HepG2 (cell line): Measurements from ENCODE around the gene ZNF740. TPM values are rescaled to one million over a fixed set of nuclear protein-coding genes. Genes with fewer than 3 reads are reported as not detected.

Source experiments
- ARNT2 ChIP-seq: sonication (generic); formaldehyde crosslinking; IDR thresholded peaks from 2 replicates; pipeline ENCODE4 v1.8.0; 2022; ENCODE audit warnings: mild to moderate bottlenecking, low read depth, missing genetic modification reagents, moderate library complexity
- CERS6 ChIP-seq: sonication (generic); formaldehyde crosslinking; IDR thresholded peaks from 2 replicates; pipeline ENCODE4 v1.5.0; 2020; ENCODE audit warnings: missing genetic modification reagents
- HDAC1 ChIP-seq: sonication (generic); formaldehyde crosslinking; IDR thresholded peaks from 2 replicates; pipeline ENCODE4 v1.5.1; 2020; ENCODE audit warnings: mild to moderate bottlenecking, missing genetic modification reagents
- JUNB ChIP-seq: sonication (generic); formaldehyde crosslinking; IDR thresholded peaks from 2 replicates; pipeline ENCODE4 v1.8.0; 2022; ENCODE audit warnings: missing genetic modification reagents, mild to moderate bottlenecking, borderline replicate concordance
- RFXANK ChIP-seq: IDR thresholded peaks from 2 replicates; pipeline ENCODE4 v1.6.1; 2016
- SOX6 ChIP-seq, 2 experiments: fragments of 450-650 bp in 1 of 2; sonication (generic) in 1 of 2; formaldehyde crosslinking in 1 of 2; IDR thresholded peaks; 2 replicates each; pipeline versions ENCODE4 v1.4.0 to v1.6.1; 2017 to 2020; ENCODE audit warnings: antibody characterized with exemption in 1 of 2, mild to moderate bottlenecking in 1 of 2, missing genetic modification reagents in 1 of 2
- ZBTB7A ChIP-seq: sonication (generic); formaldehyde crosslinking; IDR thresholded peaks from 2 replicates; pipeline ENCODE4 v1.8.0; 2022; ENCODE audit warnings: mild to moderate bottlenecking, missing genetic modification reagents
- ZBTB7B ChIP-seq: sonication (generic); formaldehyde crosslinking; IDR thresholded peaks from 2 replicates; pipeline ENCODE4 v1.4.0; 2020; ENCODE audit warnings: missing genetic modification reagents
- ZC3H13 ChIP-seq: sonication (generic); formaldehyde crosslinking; IDR thresholded peaks from 2 replicates; pipeline ENCODE4 v1.8.1; 2023; ENCODE audit warnings: mild to moderate bottlenecking, missing genetic modification reagents, moderate library complexity
- ZNF234 ChIP-seq: sonication (generic); formaldehyde crosslinking; conservative IDR thresholded peaks from 2 replicates; pipeline ENCODE4 v1.5.1; 2020; ENCODE audit warnings: mild to moderate bottlenecking, missing genetic modification reagents
- ZNF484 ChIP-seq: sonication (generic); formaldehyde crosslinking; IDR thresholded peaks from 2 replicates; pipeline ENCODE4 v1.5.1; 2020; ENCODE audit warnings: mild to moderate bottlenecking, low read depth, missing genetic modification reagents, borderline replicate concordance
- ZNF691 ChIP-seq: sonication (generic); formaldehyde crosslinking; IDR thresholded peaks from 2 replicates; pipeline ENCODE4 v1.4.0; 2020; ENCODE audit warnings: missing genetic modification reagents, low read depth, mild to moderate bottlenecking, borderline replicate concordance
- ZNF713 ChIP-seq: sonication (generic); formaldehyde crosslinking; IDR thresholded peaks from 2 replicates; pipeline ENCODE4 v1.4.0; 2020; ENCODE audit warnings: mild to moderate bottlenecking, missing genetic modification reagents
- polyA plus RNA-seq, 8 experiments: library from polyadenylated mRNA; depleted of rRNA in 3 of 8; stranded (reverse) in 7 of 8; unstranded in 1 of 8; fragments of >200 nt; fragmentation: Illumina TruSeq in 4 of 8; extraction: Trizol in 4 of 8; gene quantifications; 2 replicates each; pipeline versions ENCODE4 v1.2.1 to v1.2.3, GENCODE V29; 2011 to 2016; ENCODE audit warnings: low read depth in 4 of 8, missing spikeins in 1 of 8, mixed read lengths in 1 of 8; ENCODE audit not compliant: insufficient read depth in 1 of 8
- total RNA-seq, 5 experiments: library from RNA; depleted of rRNA; stranded (reverse); fragments of >200 nt; fragmentation: Illumina TruSeq; extraction: Trizol; gene quantifications; 2 replicates each; pipeline ENCODE4 v1.2.3, GENCODE V29; 2016; ENCODE audit warnings: low read depth in 1 of 5
- TF ChIP-seq, protein P1 (sequence below): sonication (generic); formaldehyde crosslinking; IDR thresholded peaks from 2 replicates; pipeline ENCODE4 v1.4.0; 2020; ENCODE audit warnings: missing genetic modification reagents
- TF ChIP-seq, protein P2 (sequence below): sonication (generic); formaldehyde crosslinking; IDR thresholded peaks from 2 replicates; pipeline ENCODE4 v1.9.0; 2021; ENCODE audit warnings: mild to moderate bottlenecking, missing genetic modification reagents

ZNF740 gene
- total and polyA plus RNA-seq, 2 of the 13 experiments (the other 11 are each of a cell fraction or from before 2014, with no cell fraction given) = 16.9 to 19.0 TPM

DNA sequence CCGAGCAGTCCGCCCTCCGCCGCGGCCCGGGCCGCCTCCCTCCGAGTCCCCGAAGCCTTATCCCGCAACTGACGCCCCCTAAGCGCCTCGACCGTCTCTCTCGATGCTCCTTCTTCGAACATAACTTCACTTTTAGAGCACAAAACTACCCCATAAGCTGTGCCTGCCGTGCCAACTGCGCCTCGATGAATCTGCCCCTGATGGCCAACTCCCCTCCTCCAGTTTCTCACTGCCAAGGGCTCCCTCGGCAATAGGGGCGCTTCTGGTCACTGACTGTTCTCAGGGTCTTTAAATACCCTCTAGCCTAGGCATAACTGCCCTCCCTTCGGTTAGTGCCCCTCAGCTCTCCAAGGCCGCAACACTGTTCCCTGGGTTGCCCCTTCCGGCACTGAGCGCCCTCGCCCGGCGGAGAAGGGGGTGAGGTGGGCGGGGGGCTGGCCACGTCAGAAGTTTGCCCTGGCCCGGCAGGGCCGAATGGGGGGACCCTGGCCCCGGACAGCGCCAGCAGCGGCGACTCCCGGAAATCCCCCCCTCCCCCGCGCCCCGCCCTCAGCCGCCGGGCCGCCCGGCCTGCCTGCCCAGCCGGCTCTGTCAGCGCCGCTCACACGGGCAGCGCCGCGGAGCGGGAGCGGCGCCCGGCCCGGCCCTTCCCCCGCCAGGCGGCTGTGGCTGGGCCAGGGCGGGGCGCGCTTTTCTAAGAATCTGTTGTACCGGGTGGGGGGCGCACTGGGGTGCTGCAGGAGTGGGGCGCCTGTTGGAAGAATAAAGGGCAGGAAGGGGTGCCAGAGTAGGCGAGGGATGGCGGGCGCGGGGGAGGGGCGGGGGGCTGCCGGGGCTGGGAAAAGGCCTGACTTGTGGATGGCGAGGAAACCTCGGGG is 40.9 kb downstream of the ZNF740 start (continued):
- TF ChIP-seq, protein P1, sequence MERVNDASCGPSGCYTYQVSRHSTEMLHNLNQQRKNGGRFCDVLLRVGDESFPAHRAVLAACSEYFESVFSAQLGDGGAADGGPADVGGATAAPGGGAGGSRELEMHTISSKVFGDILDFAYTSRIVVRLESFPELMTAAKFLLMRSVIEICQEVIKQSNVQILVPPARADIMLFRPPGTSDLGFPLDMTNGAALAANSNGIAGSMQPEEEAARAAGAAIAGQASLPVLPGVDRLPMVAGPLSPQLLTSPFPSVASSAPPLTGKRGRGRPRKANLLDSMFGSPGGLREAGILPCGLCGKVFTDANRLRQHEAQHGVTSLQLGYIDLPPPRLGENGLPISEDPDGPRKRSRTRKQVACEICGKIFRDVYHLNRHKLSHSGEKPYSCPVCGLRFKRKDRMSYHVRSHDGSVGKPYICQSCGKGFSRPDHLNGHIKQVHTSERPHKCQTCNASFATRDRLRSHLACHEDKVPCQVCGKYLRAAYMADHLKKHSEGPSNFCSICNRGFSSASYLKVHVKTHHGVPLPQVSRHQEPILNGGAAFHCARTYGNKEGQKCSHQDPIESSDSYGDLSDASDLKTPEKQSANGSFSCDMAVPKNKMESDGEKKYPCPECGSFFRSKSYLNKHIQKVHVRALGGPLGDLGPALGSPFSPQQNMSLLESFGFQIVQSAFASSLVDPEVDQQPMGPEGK (CRISPR knock-in tag) = peak; percentile 89
- TF ChIP-seq ZNF713 (CRISPR knock-in tag) = no peak
- no peak for TF ChIP-seq CERS6
- no peak for TF ChIP-seq SOX6 (IDR thresholded peaks at IDR 0.05)
- peak; percentile 34 for TF ChIP-seq SOX6 (CRISPR knock-in tag; IDR thresholded peaks at IDR 0.05)
- TF ChIP-seq ZC3H13 (CRISPR knock-in tag) = peak; percentile 30; the same call in 1 of the 2 replicates
- TF ChIP-seq ARNT2 (CRISPR knock-in tag) = peak; percentile 23; the same call in 1 of the 2 replicates
- TF ChIP-seq ZBTB7B (CRISPR knock-in tag) = peak; percentile 78
- peak; percentile 83; the same call in 1 of the 2 replicates for TF ChIP-seq ZBTB7A (CRISPR knock-in tag)
- TF ChIP-seq ZNF691 = no peak
- TF ChIP-seq, protein P2, sequence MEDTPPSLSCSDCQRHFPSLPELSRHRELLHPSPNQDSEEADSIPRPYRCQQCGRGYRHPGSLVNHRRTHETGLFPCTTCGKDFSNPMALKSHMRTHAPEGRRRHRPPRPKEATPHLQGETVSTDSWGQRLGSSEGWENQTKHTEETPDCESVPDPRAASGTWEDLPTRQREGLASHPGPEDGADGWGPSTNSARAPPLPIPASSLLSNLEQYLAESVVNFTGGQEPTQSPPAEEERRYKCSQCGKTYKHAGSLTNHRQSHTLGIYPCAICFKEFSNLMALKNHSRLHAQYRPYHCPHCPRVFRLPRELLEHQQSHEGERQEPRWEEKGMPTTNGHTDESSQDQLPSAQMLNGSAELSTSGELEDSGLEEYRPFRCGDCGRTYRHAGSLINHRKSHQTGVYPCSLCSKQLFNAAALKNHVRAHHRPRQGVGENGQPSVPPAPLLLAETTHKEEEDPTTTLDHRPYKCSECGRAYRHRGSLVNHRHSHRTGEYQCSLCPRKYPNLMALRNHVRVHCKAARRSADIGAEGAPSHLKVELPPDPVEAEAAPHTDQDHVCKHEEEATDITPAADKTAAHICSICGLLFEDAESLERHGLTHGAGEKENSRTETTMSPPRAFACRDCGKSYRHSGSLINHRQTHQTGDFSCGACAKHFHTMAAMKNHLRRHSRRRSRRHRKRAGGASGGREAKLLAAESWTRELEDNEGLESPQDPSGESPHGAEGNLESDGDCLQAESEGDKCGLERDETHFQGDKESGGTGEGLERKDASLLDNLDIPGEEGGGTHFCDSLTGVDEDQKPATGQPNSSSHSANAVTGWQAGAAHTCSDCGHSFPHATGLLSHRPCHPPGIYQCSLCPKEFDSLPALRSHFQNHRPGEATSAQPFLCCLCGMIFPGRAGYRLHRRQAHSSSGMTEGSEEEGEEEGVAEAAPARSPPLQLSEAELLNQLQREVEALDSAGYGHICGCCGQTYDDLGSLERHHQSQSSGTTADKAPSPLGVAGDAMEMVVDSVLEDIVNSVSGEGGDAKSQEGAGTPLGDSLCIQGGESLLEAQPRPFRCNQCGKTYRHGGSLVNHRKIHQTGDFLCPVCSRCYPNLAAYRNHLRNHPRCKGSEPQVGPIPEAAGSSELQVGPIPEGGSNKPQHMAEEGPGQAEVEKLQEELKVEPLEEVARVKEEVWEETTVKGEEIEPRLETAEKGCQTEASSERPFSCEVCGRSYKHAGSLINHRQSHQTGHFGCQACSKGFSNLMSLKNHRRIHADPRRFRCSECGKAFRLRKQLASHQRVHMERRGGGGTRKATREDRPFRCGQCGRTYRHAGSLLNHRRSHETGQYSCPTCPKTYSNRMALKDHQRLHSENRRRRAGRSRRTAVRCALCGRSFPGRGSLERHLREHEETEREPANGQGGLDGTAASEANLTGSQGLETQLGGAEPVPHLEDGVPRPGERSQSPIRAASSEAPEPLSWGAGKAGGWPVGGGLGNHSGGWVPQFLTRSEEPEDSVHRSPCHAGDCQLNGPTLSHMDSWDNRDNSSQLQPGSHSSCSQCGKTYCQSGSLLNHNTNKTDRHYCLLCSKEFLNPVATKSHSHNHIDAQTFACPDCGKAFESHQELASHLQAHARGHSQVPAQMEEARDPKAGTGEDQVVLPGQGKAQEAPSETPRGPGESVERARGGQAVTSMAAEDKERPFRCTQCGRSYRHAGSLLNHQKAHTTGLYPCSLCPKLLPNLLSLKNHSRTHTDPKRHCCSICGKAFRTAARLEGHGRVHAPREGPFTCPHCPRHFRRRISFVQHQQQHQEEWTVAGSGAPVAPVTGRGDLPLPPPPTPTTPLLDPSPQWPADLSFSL (CRISPR knock-in tag) = no peak
- TF ChIP-seq RFXANK = no peak
- no peak for TF ChIP-seq JUNB
- TF ChIP-seq ZNF234 (CRISPR knock-in tag) = no peak
- TF ChIP-seq ZNF484 (CRISPR knock-in tag) = no peak
- TF ChIP-seq HDAC1 (CRISPR knock-in tag) = peak; percentile 19; the same call in 1 of the 2 replicates
